Measurements from ENCODE around the gene DMBT1.

The DMBT1 gene

DNA sequence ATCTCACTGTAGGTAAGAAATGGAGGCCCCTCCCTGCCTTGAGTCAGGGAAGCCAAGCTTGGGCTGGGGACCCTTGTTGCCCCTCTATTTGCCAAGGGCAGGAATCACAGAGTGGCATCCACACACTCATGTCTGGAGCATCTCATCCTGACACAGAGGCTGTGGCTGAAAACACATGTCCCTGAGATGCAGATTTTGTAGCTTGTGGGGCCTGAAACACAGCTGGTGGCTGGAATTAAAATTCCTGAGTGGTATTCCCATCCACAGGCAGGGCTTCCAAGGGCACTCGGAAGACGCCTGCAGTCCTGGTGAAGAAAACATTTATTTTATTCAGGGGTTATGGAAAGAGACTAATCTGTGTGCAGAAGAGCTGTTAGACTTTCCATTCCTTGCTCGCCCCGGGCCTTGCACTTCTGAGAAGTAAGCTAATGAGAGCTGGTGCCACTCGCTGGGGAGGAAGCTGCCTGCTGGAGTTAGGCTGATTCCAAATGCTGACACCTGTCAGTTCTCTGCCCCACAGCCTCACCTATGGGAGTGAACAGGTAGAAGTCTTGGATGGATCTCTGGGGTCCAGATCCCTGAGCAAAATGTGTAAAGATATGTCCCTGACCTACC, 103.1 kb downstream of the DMBT1 start:
- no peak for DNase-seq (ENCODE audit: low read depth)
- TF ChIP-seq, protein P1, sequence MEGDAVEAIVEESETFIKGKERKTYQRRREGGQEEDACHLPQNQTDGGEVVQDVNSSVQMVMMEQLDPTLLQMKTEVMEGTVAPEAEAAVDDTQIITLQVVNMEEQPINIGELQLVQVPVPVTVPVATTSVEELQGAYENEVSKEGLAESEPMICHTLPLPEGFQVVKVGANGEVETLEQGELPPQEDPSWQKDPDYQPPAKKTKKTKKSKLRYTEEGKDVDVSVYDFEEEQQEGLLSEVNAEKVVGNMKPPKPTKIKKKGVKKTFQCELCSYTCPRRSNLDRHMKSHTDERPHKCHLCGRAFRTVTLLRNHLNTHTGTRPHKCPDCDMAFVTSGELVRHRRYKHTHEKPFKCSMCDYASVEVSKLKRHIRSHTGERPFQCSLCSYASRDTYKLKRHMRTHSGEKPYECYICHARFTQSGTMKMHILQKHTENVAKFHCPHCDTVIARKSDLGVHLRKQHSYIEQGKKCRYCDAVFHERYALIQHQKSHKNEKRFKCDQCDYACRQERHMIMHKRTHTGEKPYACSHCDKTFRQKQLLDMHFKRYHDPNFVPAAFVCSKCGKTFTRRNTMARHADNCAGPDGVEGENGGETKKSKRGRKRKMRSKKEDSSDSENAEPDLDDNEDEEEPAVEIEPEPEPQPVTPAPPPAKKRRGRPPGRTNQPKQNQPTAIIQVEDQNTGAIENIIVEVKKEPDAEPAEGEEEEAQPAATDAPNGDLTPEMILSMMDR (IDR thresholded peaks at IDR 0.05; ENCODE audit: insufficient read depth, low read depth, low read length, missing control alignments): no peak
- H3K4me3 ChIP-seq (ENCODE audit: low read depth, low read length): no peak overlapping the region

DNA sequence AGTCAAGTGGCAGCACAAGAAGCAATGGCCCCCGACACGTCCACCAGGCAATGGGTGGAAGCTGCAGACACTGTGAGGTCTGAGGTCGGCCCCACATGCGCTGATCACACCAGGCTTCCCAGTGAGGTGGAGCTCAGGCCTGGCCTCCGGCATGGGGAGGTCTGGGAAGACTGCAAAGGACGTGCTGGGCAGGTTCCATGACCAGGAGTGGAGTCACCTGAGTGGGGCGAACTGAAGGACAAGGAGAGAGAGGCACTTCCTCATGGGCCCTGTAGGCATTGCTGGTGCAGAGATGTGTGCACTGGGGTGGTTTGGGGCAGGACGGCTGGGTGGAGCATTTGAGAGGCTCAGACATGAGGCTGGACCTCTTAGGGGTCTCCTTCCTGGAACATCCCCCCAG, 103.9 kb downstream of the DMBT1 start:
- no peak for DNase-seq (ENCODE audit: low read depth)
- H3K4me3 ChIP-seq (ENCODE audit: low read depth, low read length): no peak overlapping the region
- TF ChIP-seq, protein P1 (IDR thresholded peaks at IDR 0.05; ENCODE audit: insufficient read depth, low read depth, low read length, missing control alignments): no peak

DNA sequence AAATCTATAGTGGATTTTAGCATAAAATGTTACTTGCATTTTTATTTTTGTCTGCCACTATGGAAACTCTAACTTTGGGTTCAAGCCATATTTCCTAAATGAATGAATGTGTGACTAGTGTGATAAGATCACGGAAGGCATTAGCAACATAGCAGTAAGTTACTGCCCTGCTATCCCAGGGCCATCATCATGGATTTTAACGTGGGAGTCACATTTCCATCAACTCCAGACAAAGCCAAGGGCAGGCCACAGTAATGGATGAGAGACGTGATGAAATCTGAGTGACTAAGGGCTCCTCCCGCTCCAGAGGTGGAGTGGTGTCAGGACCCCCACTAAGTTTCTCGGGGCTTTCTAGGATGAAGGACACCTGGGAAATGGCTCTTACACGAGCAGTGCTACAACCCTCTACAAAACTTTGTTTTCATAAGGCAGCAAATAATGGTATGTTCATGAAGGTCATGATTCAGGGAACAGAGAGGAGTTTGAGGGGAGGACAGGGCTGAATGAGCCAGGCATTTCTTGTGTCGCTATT, 104.8 kb downstream of the DMBT1 start:
- TF ChIP-seq, protein P1 (IDR thresholded peaks at IDR 0.05; ENCODE audit: insufficient read depth, low read depth, low read length, missing control alignments): no peak
- DNase-seq (ENCODE audit: low read depth): no peak
- H3K4me3 ChIP-seq (ENCODE audit: low read depth, low read length): no peak overlapping the region

DNA sequence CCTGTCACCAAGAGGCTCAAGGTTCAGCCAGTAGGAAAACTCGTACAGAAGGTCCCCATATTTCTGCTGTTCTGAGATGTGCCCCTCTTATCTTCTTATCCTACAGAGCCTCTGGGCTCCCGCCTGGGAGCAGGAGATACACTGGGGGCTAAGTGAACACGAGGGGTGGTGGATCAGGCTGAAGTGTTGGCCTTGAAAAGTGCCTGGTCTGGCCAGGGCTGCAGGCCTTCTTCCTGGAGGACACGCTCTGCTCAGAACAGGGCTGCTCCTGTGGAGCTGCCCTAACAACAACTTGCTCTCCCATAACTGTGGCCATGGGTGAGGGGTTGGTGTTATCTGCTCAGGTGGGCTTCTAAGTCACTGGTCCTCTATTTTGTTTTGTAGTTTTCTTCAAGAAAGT, 105.4 kb downstream of the DMBT1 start:
- TF ChIP-seq, protein P1 (IDR thresholded peaks at IDR 0.05; ENCODE audit: insufficient read depth, low read depth, low read length, missing control alignments): no peak
- DNase-seq (ENCODE audit: low read depth): no peak
- H3K4me3 ChIP-seq (ENCODE audit: low read depth, low read length): no peak overlapping the region

DNA sequence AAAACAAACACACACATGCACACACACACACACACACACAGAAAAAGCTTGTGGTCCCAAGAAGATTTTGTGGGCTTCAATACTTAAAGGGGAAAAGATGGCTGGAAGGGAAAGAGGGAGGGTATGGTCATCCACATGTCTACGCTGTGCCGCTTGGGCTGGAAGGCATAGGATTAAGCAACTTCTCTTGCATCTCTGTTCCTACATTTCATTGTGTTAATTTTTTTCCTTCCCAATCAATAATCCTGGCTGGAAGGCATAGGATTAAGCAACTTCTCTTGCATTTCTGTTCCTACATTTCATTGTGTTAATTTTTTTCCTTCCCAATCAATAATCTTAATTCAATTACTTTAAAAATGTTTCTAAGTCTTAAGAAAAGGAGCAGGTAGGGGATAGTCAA, 108.5 kb downstream of the DMBT1 start:
- no peak for DNase-seq (ENCODE audit: low read depth)
- no peak overlapping the region for H3K4me3 ChIP-seq (ENCODE audit: low read depth, low read length)
- TF ChIP-seq, protein P1 (IDR thresholded peaks at IDR 0.05; ENCODE audit: insufficient read depth, low read depth, low read length, missing control alignments): no peak

DNA sequence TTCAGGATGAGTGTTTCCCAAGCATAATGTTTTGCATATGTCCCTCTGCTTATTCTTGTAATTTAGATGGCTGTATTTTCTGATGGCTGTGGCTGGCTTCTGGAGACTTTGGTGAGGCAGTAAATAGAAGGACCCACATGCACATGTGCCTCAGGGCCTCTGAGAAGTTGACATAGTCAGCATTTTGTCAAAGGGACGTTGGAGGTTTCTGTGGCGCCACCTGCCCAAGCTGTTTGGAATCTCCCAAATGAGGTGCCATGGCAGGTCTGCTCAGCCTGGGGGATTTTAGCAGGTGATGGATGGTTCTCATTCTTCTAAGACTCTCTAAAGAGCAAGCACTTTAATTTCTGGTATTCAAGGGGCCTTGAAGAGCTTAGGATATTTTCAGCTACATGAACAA, 109.3 kb downstream of the DMBT1 start:
- DNase-seq (ENCODE audit: low read depth): no peak
- TF ChIP-seq, protein P1 (IDR thresholded peaks at IDR 0.05; ENCODE audit: insufficient read depth, low read depth, low read length, missing control alignments): no peak

DNA sequence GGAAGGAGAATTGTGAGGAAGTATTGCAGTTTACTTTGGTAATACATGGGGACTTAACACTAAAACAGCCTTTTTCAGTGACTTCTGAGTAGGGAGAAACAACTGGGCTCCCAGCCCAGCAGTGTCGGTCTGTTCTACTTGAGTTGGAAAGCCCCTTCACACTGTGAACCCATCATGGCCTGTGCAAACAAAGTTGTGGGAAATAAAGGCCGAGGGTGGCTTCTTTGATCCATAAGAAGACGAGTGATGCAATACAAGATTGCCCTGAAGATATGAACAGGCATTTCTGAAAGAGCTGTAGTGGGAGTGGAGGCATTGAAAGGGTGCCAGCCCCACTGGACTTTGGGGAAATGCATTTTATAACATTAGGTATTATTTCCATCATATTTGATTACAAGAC, 110.8 kb downstream of the DMBT1 start:
- TF ChIP-seq, protein P1 (IDR thresholded peaks at IDR 0.05; ENCODE audit: insufficient read depth, low read depth, low read length, missing control alignments): no peak

More for the DNA sequence above, 109.3 kb downstream of the DMBT1 start:
- H3K4me3 ChIP-seq (ENCODE audit: low read depth, low read length): no peak overlapping the region

More for the DNA sequence above, 110.8 kb downstream of the DMBT1 start:
- no peak for DNase-seq (ENCODE audit: low read depth)
- no peak overlapping the region for H3K4me3 ChIP-seq (ENCODE audit: low read depth, low read length)
